HepG2 (cell line): ENCODE results near the gene WDR83. TPM values are rescaled to one million over a fixed set of nuclear protein-coding genes. Genes with fewer than 3 reads are reported as not detected.
A peak's percentile ranks its signal among the peaks of the same experiment; 100 is the strongest.

Experiments
- ATAC-seq: fragments of 200-7000 bp; cut with Tn5 transposase; 3 replicates; pipeline ENCODE4 v1.9.1; 2020; ENCODE audit warnings: mild to moderate bottlenecking, moderate library complexity
- BruUV-seq: library from RNA; stranded (reverse); fragments of 400-500 nt; replicated peaks from 2 replicates; lab custom pipeline; 2021; lab: Mats Ljungman, UMichigan
- CTCF ChIA-PET: fragments of 300-600 bp; formaldehyde crosslinking; extraction: SDS; loops from one replicate; lab custom pipeline; 2021; ENCODE audit warnings: low total read pairs, inconsistent platforms, low intra/inter-chr PET ratio; lab: Yijun Ruan, JAX
- POLR2A ChIA-PET: fragments of 350-600 bp; sonication (Branson Sonifier 250); formaldehyde crosslinking; loops from one replicate; lab custom pipeline; 2020; ENCODE audit warnings: antibody characterized with exemption, inconsistent platforms; lab: Yijun Ruan, JAX
- DNase-seq: peaks from one replicate; pipeline ENCODE4 v3.0.0-alpha.2; 2015; ENCODE audit warnings: low spot score
- FAIRE-seq: peaks from 3 replicates; lab custom pipeline; 2011; peaks lifted over from hg19 to GRCh38; lab: Jason Lieb, UNC
- H2AFZ ChIP-seq: one replicate; pipeline ENCODE4 v1.6.1; 2011; ENCODE audit warnings: low read length, inconsistent platforms
- H3K27ac ChIP-seq: fragments of 300-600 bp; 3 replicates; pipeline ENCODE4 v1.8.0; 2011; ENCODE audit warnings: mixed run types, mild to moderate bottlenecking, mixed read lengths, low read length, inconsistent platforms; ENCODE audit not compliant: insufficient read depth; ENCODE audit errors: extremely low read length
- H3K27me3 ChIP-seq, 2 experiments: fragments of 200-600 bp in 1 of 2; 2 replicates in 1 of 2; 3 replicates in 1 of 2; pipeline versions ENCODE4 v1.6.0 to v1.8.0; 2011; ENCODE audit warnings: low read length in 2 of 2, mild to moderate bottlenecking in 2 of 2, moderate library complexity in 2 of 2, inconsistent platforms in 1 of 2; ENCODE audit not compliant: insufficient read depth in 2 of 2, control insufficient read depth in 1 of 2
- H3K36me3 ChIP-seq, 2 experiments: fragments of 200-600 bp in 1 of 2; replicated peaks in 1 of 2; 2 replicates in 1 of 2; 3 replicates in 1 of 2; pipeline versions ENCODE4 v1.5.1 to v1.8.0; 2011; ENCODE audit warnings: low read length in 2 of 2, inconsistent platforms in 1 of 2; ENCODE audit not compliant: insufficient read depth in 2 of 2, control insufficient read depth in 1 of 2
- H3K4me1 ChIP-seq: 2 replicates; pipeline ENCODE4 v1.5.1; 2012; ENCODE audit warnings: low read length, inconsistent platforms; ENCODE audit not compliant: insufficient read depth
- H3K4me2 ChIP-seq: 2 replicates; pipeline ENCODE4 v1.6.0; 2011; ENCODE audit warnings: low read depth, low read length, inconsistent platforms
- H3K4me3 ChIP-seq, 3 experiments: fragments of 200-600 bp in 1 of 3; sonication (generic), shearing (Covaris generic) in 1 of 3; replicated peaks in 1 of 3; 2 replicates each; pipeline ENCODE4 v1.5.1; 2011 to 2016; ENCODE audit warnings: low read length in 3 of 3, inconsistent platforms in 2 of 3, low read depth in 2 of 3, mild to moderate bottlenecking in 2 of 3, control low read depth in 1 of 3, mixed read lengths in 1 of 3; ENCODE audit not compliant: insufficient read depth in 1 of 3
- H3K79me2 ChIP-seq: one replicate; pipeline ENCODE4 v1.6.1; 2011; ENCODE audit warnings: low read length, inconsistent platforms; ENCODE audit not compliant: insufficient read depth
- H3K9ac ChIP-seq: 2 replicates; pipeline ENCODE4 v1.6.0; 2011; ENCODE audit warnings: mild to moderate bottlenecking, low read depth, low read length, inconsistent platforms; ENCODE audit not compliant: insufficient read depth
- H3K9me3 ChIP-seq: 2 replicates; pipeline ENCODE4 v1.5.1; 2012; ENCODE audit warnings: mild to moderate bottlenecking, low read length
- H4K20me1 ChIP-seq: 2 replicates; pipeline ENCODE4 v1.6.0; 2011; ENCODE audit warnings: inconsistent platforms, mild to moderate bottlenecking, low read length, moderate library complexity; ENCODE audit not compliant: insufficient read depth
- AGO1 ChIP-seq: fragments of 200-400 bp; formaldehyde crosslinking; IDR thresholded peaks from 2 replicates; pipeline ENCODE4 v1.6.1; 2017; ENCODE audit warnings: mild to moderate bottlenecking, low read depth, low read length, moderate library complexity; ENCODE audit not compliant: poor library complexity, severe bottlenecking
- BCL3 ChIP-seq: sonication (generic); formaldehyde crosslinking; IDR thresholded peaks from 2 replicates; pipeline ENCODE4 v1.5.1; 2020; ENCODE audit warnings: mild to moderate bottlenecking, missing genetic modification reagents, moderate library complexity
- BRD4 ChIP-seq: sonication (generic); formaldehyde crosslinking; IDR thresholded peaks from 2 replicates; pipeline ENCODE4 v1.4.0; 2020; ENCODE audit warnings: missing genetic modification reagents
- CENPBD1 ChIP-seq: sonication (generic); formaldehyde crosslinking; IDR thresholded peaks from 2 replicates; pipeline ENCODE4 v1.8.0; 2022; ENCODE audit warnings: missing genetic modification reagents, low read depth, mild to moderate bottlenecking, borderline replicate concordance
- CENPX ChIP-seq: sonication (generic); formaldehyde crosslinking; IDR thresholded peaks from 2 replicates; pipeline ENCODE4 v1.9.0; 2021; ENCODE audit warnings: mild to moderate bottlenecking, missing genetic modification reagents, moderate library complexity
- DNMT3B ChIP-seq: conservative IDR thresholded peaks from 2 replicates; pipeline ENCODE4 v1.6.1; 2016; ENCODE audit warnings: missing biosample characterization, control low read depth
- LBX2 ChIP-seq: sonication (generic); formaldehyde crosslinking; IDR thresholded peaks from 2 replicates; pipeline ENCODE4 v1.5.0; 2020; ENCODE audit warnings: missing genetic modification reagents, mild to moderate bottlenecking, borderline replicate concordance
- NCOA2 ChIP-seq: sonication (generic); formaldehyde crosslinking; IDR thresholded peaks from 2 replicates; pipeline ENCODE4 v1.8.0; 2022; ENCODE audit warnings: inconsistent platforms
- SALL1 ChIP-seq: sonication (generic); formaldehyde crosslinking; IDR thresholded peaks from 2 replicates; pipeline ENCODE4 v1.8.0; 2022; ENCODE audit warnings: mild to moderate bottlenecking, missing genetic modification reagents
- SALL2 ChIP-seq: sonication (generic); formaldehyde crosslinking; IDR thresholded peaks from 2 replicates; pipeline ENCODE4 v1.8.1; 2023; ENCODE audit warnings: mild to moderate bottlenecking, missing genetic modification reagents, inconsistent platforms
- SIN3B ChIP-seq: fragments of 150-350 bp; IDR thresholded peaks from 2 replicates; pipeline ENCODE4 v1.6.1; 2014; ENCODE audit warnings: low read length
- ZBTB33 ChIP-seq: sonication (generic); formaldehyde crosslinking; IDR thresholded peaks from 2 replicates; pipeline ENCODE4 v1.4.0; 2020; ENCODE audit warnings: missing genetic modification reagents
- ZNF550 ChIP-seq: sonication (generic); formaldehyde crosslinking; IDR thresholded peaks from 2 replicates; pipeline ENCODE4 v1.4.0; 2020; ENCODE audit warnings: mild to moderate bottlenecking, missing genetic modification reagents, borderline replicate concordance
- ZNF570 ChIP-seq: sonication (generic); formaldehyde crosslinking; IDR thresholded peaks from 2 replicates; pipeline ENCODE4 v1.4.0; 2020; ENCODE audit warnings: mild to moderate bottlenecking, missing genetic modification reagents, borderline replicate concordance
- ZNF761 ChIP-seq: sonication (generic); formaldehyde crosslinking; conservative IDR thresholded peaks from 2 replicates; pipeline ENCODE4 v1.4.0; 2020; ENCODE audit warnings: mild to moderate bottlenecking, missing genetic modification reagents
- WGBS: methylation state at CpG from one replicate; pipeline ENCODE4 v1.1.6; 2017; ENCODE audit warnings: low lambda C conversion rate; 5-methylcytosine and 5-hydroxymethylcytosine counted together
- in situ Hi-C: cut with HindIII; loops from 2 replicates; pipeline ENCODE4 v1.10.0; 2017; ENCODE audit warnings: low pct_unique_long_range_greater_than_20kb; ENCODE audit not compliant: extremely low pct_ligation_motif_present
- intact Hi-C: fragments of 100-400 bp; cut with micrococcal nuclease; formaldehyde crosslinking; loops from one replicate; pipeline ENCODE4 v1.10.0; 2022; ENCODE audit not compliant: unreplicated experiment
- polyA plus RNA-seq, 8 experiments: library from polyadenylated mRNA; depleted of rRNA in 3 of 8; stranded (reverse) in 7 of 8; unstranded in 1 of 8; fragments of >200 nt; fragmentation: Illumina TruSeq in 4 of 8; extraction: Trizol in 4 of 8; gene quantifications; 2 replicates each; pipeline versions ENCODE4 v1.2.1 to v1.2.3, GENCODE V29; 2011 to 2016; ENCODE audit warnings: low read depth in 4 of 8, missing spikeins in 1 of 8, mixed read lengths in 1 of 8; ENCODE audit not compliant: insufficient read depth in 1 of 8
- total RNA-seq, 5 experiments: library from RNA; depleted of rRNA; stranded (reverse); fragments of >200 nt; fragmentation: Illumina TruSeq; extraction: Trizol; gene quantifications; 2 replicates each; pipeline ENCODE4 v1.2.3, GENCODE V29; 2016; ENCODE audit warnings: low read depth in 1 of 5

Gene WDR83
- total and polyA plus RNA-seq, 2 of the 13 experiments (the other 11 are each of a cell fraction or from before 2014, with no cell fraction given), result 4.5 to 10.7 TPM

- ATAC-seq, result no peak
- no TSS peak for BruUV-seq
- Histone ChIP-seq H3K9ac (no peak overlapping the region), H3K9me3 (no peaks in the 10 kb centered on the region), H2AFZ (no peak overlapping the region), H3K4me2 (no peak overlapping the region), H3K36me3 (peaks cover 0 to 18% of the 10 kb centered on the region in 2 experiments; a peak in 4 of 5 replicates), H3K4me1 (no peaks in the 10 kb centered on the region), H3K27ac (no peak overlapping the region), H4K20me1 (no peaks in the 10 kb centered on the region), H3K79me2 (no peaks in the 10 kb centered on the region), H3K27me3 (no peaks in the 10 kb centered on the region), H3K4me3 (no peak overlapping the region)
- WGBS, result 97% methylated on average over 21 of the region's 22 CpGs
- intact Hi-C loops, result no loop called here
- CTCF ChIA-PET, result no interaction called here
- no peak for FAIRE-seq
- in situ Hi-C loops, result no loop called here
- TF ChIP-seq ZNF550 (CRISPR knock-in tag), result no peak
- TF ChIP-seq ZBTB33, result 0 out of 2 replicates have a peak, but pooled peaks have one; percentile 10
- POLR2A ChIA-PET, result no interaction called here
- no peak for DNase-seq
These were observed 8.6 kb upstream of the WDR83 start for GRCh38 chr19:12657966-12658365.

- Histone ChIP-seq H3K27ac (no peak overlapping the region), H2AFZ (no peak overlapping the region), H3K36me3 (peaks cover 0 to 11% of the 10 kb centered on the region in 2 experiments; a peak in 3 of 5 replicates), H3K4me1 (peaks cover 14% of the 10 kb centered on the region), H4K20me1 (no peaks in the 10 kb centered on the region), H3K9me3 (no peaks in the 10 kb centered on the region), H3K4me3 (no peak overlapping the region), H3K4me2 (no peak overlapping the region), H3K79me2 (no peaks in the 10 kb centered on the region), H3K27me3 (no peaks in the 10 kb centered on the region), H3K9ac (no peak overlapping the region)
- ATAC-seq, result no peak
- ChIA-PET POLR2A (interaction anchor here (0.7 kb wide), 1 partner anchor 456 kb away, joined by 3 read pairs; no protein-coding TSS in a partner anchor), CTCF (no interaction called here)
- BruUV-seq, result no TSS peak
- in situ Hi-C loops, result no loop called here
- 95% methylated on average over 12 of the region's 12 CpGs for WGBS
- intact Hi-C loops, result no loop called here
- no peak for DNase-seq
- FAIRE-seq, result no peak
- no peak for TF ChIP-seq LBX2 (CRISPR knock-in tag)
- no peak for TF ChIP-seq SALL1 (CRISPR knock-in tag)
- no peak for TF ChIP-seq NCOA2
- no peak for TF ChIP-seq ZNF570
- TF ChIP-seq BCL3 (CRISPR knock-in tag), result no peak
- TF ChIP-seq DNMT3B (CRISPR knock-in tag), result no peak
- TF ChIP-seq ZNF761 (CRISPR knock-in tag), result no peak
- no peak for TF ChIP-seq BRD4 (CRISPR knock-in tag)
- TF ChIP-seq AGO1, result no peak
- no peak for TF ChIP-seq CENPBD1 (CRISPR knock-in tag)
- no peak for TF ChIP-seq CENPX (CRISPR knock-in tag)
- no peak for TF ChIP-seq SALL2
- no peak for TF ChIP-seq SIN3B
These were observed 5.6 kb upstream of the WDR83 start for GRCh38 chr19:12660980-12661379.
